Peyer's patch (tissue), 4 donors: ENCODE measurements around the gene CST4.

Experiments
- POLR2A ChIP-seq, 2 donors: fragments of 450-650 bp; IDR thresholded peaks; one replicate each; pipeline ENCODE4 v1.5.1; 2017; ENCODE audit warnings: antibody characterized with exemption in 2 of 2, mild to moderate bottlenecking in 2 of 2, moderate library complexity in 2 of 2
- TF ChIP-seq, protein P1 (sequence below), 6 experiments: fragments of 450-650 bp in 4 of 6; fragments of 200-600 bp in 2 of 6; sonication (generic) in 1 of 6; IDR thresholded peaks; one replicate each; pipeline ENCODE4 v1.5.1; 2017 to 2019; ENCODE audit warnings: antibody characterized with exemption in 6 of 6, mild to moderate bottlenecking in 3 of 6, moderate library complexity in 1 of 6

DNA sequence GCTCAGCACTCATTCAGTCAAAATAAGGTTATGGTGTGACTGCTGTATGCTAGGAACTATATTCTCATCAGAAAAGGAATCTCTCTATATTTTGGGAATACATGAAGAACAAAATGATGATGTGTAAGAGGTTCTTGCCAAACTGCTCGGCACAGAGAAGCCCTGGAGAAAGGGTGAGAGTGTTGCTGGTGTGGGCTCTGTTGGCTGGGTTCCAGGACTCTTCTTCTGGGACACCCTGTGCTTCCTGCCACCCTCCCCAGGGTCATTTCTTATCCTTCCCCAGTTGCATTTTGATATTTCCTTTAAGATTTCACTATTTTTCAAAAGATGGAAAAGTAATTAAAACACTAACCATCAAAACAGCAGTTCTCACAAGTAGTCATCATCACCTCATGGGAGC, 33.1 kb upstream of the CST4 start:
- TF ChIP-seq, protein P1, sequence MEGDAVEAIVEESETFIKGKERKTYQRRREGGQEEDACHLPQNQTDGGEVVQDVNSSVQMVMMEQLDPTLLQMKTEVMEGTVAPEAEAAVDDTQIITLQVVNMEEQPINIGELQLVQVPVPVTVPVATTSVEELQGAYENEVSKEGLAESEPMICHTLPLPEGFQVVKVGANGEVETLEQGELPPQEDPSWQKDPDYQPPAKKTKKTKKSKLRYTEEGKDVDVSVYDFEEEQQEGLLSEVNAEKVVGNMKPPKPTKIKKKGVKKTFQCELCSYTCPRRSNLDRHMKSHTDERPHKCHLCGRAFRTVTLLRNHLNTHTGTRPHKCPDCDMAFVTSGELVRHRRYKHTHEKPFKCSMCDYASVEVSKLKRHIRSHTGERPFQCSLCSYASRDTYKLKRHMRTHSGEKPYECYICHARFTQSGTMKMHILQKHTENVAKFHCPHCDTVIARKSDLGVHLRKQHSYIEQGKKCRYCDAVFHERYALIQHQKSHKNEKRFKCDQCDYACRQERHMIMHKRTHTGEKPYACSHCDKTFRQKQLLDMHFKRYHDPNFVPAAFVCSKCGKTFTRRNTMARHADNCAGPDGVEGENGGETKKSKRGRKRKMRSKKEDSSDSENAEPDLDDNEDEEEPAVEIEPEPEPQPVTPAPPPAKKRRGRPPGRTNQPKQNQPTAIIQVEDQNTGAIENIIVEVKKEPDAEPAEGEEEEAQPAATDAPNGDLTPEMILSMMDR (IDR thresholded peaks at IDR 0.05), result no peak
- no peak for TF ChIP-seq POLR2A (IDR thresholded peaks at IDR 0.05)
